ENCODE data around the gene IQGAP2.
"Not testable (repeated sequence)": the region's sequence is repeated elsewhere in the genome, so short reads cannot be mapped to it uniquely, and the experiment has no call there.

Gene IQGAP2

GRCh38 chr5:76517334-76517733, 114.2 kb downstream of the IQGAP2 start:
- peaks cover 12% of the 10 kb centered on the region for H3K36me3 Mint-ChIP-seq (ENCODE audit: low read depth)
- H3K4me1 Mint-ChIP-seq (ENCODE audit: low read depth): peaks cover 10% of the 10 kb centered on the region
- H3K4me3 Mint-ChIP-seq: no peak overlapping the region
- H3K9me3 Mint-ChIP-seq: peaks cover 3% of the 10 kb centered on the region
- no peak overlapping the region for H3K27ac Mint-ChIP-seq
- no peak for DNase-seq (ENCODE audit: low spot score)
- no peaks in the 10 kb centered on the region for H3K27me3 Mint-ChIP-seq (ENCODE audit: low read depth)

GRCh38 chr5:76518246-76518645, 115.2 kb downstream of the IQGAP2 start:
- not testable (repeated sequence) for H3K27ac Mint-ChIP-seq; H3K9me3 Mint-ChIP-seq; H3K27me3 Mint-ChIP-seq (ENCODE audit: low read depth); H3K4me3 Mint-ChIP-seq; DNase-seq (ENCODE audit: low spot score)
- Mint-ChIP-seq H3K4me1 (ENCODE audit: low read depth) (peaks cover 17% of the 10 kb centered on the region), H3K36me3 (ENCODE audit: low read depth) (peaks cover 16% of the 10 kb centered on the region)

GRCh38 chr5:76521240-76521758, 118.2 kb downstream of the IQGAP2 start:
- Mint-ChIP-seq H3K4me3 (peak overlapping the region; percentile 70), H3K36me3 (ENCODE audit: low read depth) (peaks cover 12% of the 10 kb centered on the region), H3K9me3 (peaks cover 3% of the 10 kb centered on the region), H3K27me3 (ENCODE audit: low read depth) (no peaks in the 10 kb centered on the region), H3K4me1 (ENCODE audit: low read depth) (peaks cover 32% of the 10 kb centered on the region), H3K27ac (peak overlapping the region; percentile 75)
- DNase-seq (ENCODE audit: low spot score): peak; percentile 16

GRCh38 chr5:76522103-76522935, 119.2 kb downstream of the IQGAP2 start:
- peaks cover 12% of the 10 kb centered on the region for H3K36me3 Mint-ChIP-seq (ENCODE audit: low read depth)
- DNase-seq (ENCODE audit: low spot score): no peak
- no peaks in the 10 kb centered on the region for H3K27me3 Mint-ChIP-seq (ENCODE audit: low read depth)
- H3K4me3 Mint-ChIP-seq: peak overlapping the region; percentile 21
- H3K9me3 Mint-ChIP-seq: peaks cover 3% of the 10 kb centered on the region
- H3K4me1 Mint-ChIP-seq (ENCODE audit: low read depth): peaks cover 40% of the 10 kb centered on the region
- peak overlapping the region; percentile 70 for H3K27ac Mint-ChIP-seq

GRCh38 chr5:76524101-76524835, 121.2 kb downstream of the IQGAP2 start:
- peaks cover 57% of the 10 kb centered on the region for H3K4me1 Mint-ChIP-seq (ENCODE audit: low read depth)
- H3K27ac Mint-ChIP-seq: no peak overlapping the region

GRCh38 chr5:76524868-76525267, 121.8 kb downstream of the IQGAP2 start:
- Mint-ChIP-seq H3K4me3 (no peak overlapping the region), H3K9me3 (no peaks in the 10 kb centered on the region), H3K4me1 (ENCODE audit: low read depth) (peaks cover 60% of the 10 kb centered on the region), H3K27ac (no peak overlapping the region), H3K36me3 (ENCODE audit: low read depth) (peaks cover 4% of the 10 kb centered on the region), H3K27me3 (ENCODE audit: low read depth) (no peaks in the 10 kb centered on the region)
- DNase-seq (ENCODE audit: low spot score): no peak

More at GRCh38 chr5:76524101-76524835, 121.2 kb downstream of the IQGAP2 start:
- Mint-ChIP-seq H3K9me3 (no peaks in the 10 kb centered on the region), H3K4me3 (no peak overlapping the region), H3K36me3 (ENCODE audit: low read depth) (peaks cover 4% of the 10 kb centered on the region), H3K27me3 (ENCODE audit: low read depth) (no peaks in the 10 kb centered on the region)
- no peak for DNase-seq (ENCODE audit: low spot score)

GRCh38 chr5:76525956-76526355, 122.9 kb downstream of the IQGAP2 start:
- no peaks in the 10 kb centered on the region for H3K9me3 Mint-ChIP-seq
- peaks cover 6% of the 10 kb centered on the region for H3K36me3 Mint-ChIP-seq (ENCODE audit: low read depth)
- no peak overlapping the region for H3K27ac Mint-ChIP-seq
- no peaks in the 10 kb centered on the region for H3K27me3 Mint-ChIP-seq (ENCODE audit: low read depth)
- no peak overlapping the region for H3K4me3 Mint-ChIP-seq
- peaks cover 61% of the 10 kb centered on the region for H3K4me1 Mint-ChIP-seq (ENCODE audit: low read depth)
- no peak for DNase-seq (ENCODE audit: low spot score)

GRCh38 chr5:76526950-76527583, 124.0 kb downstream of the IQGAP2 start:
- Mint-ChIP-seq H3K4me1 (ENCODE audit: low read depth) (peaks cover 58% of the 10 kb centered on the region), H3K4me3 (no peak overlapping the region), H3K36me3 (ENCODE audit: low read depth) (peaks cover 9% of the 10 kb centered on the region)

GRCh38 chr5:76527685-76528161, 124.6 kb downstream of the IQGAP2 start:
- peaks cover 4% of the 10 kb centered on the region for H3K9me3 Mint-ChIP-seq
- no peak overlapping the region for H3K27ac Mint-ChIP-seq
- H3K4me1 Mint-ChIP-seq (ENCODE audit: low read depth): peaks cover 52% of the 10 kb centered on the region
- no peak for DNase-seq (ENCODE audit: low spot score)
- H3K27me3 Mint-ChIP-seq (ENCODE audit: low read depth): no peaks in the 10 kb centered on the region
- H3K4me3 Mint-ChIP-seq: peak overlapping the region; percentile 9
- peaks cover 6% of the 10 kb centered on the region for H3K36me3 Mint-ChIP-seq (ENCODE audit: low read depth)

More at GRCh38 chr5:76526950-76527583, 124.0 kb downstream of the IQGAP2 start:
- H3K27me3 Mint-ChIP-seq (ENCODE audit: low read depth): no peaks in the 10 kb centered on the region
- H3K9me3 Mint-ChIP-seq: peaks cover 4% of the 10 kb centered on the region
- no peak for DNase-seq (ENCODE audit: low spot score)
- peak overlapping the region; percentile 18 for H3K27ac Mint-ChIP-seq

- no peak for DNase-seq (ENCODE audit: low spot score)
- H3K27ac Mint-ChIP-seq: peak overlapping the region; percentile 2
- no peak overlapping the region for H3K4me3 Mint-ChIP-seq
- H3K27me3 Mint-ChIP-seq (ENCODE audit: low read depth): no peaks in the 10 kb centered on the region
- peaks cover 9% of the 10 kb centered on the region for H3K36me3 Mint-ChIP-seq (ENCODE audit: low read depth)
- peaks cover 48% of the 10 kb centered on the region for H3K4me1 Mint-ChIP-seq (ENCODE audit: low read depth)
- peaks cover 4% of the 10 kb centered on the region for H3K9me3 Mint-ChIP-seq
These were observed 125.7 kb downstream of the IQGAP2 start for GRCh38 chr5:76528547-76529331.

- peaks cover 4% of the 10 kb centered on the region for H3K9me3 Mint-ChIP-seq
- no peak for DNase-seq (ENCODE audit: low spot score)
- peaks cover 42% of the 10 kb centered on the region for H3K4me1 Mint-ChIP-seq (ENCODE audit: low read depth)
- no peaks in the 10 kb centered on the region for H3K27me3 Mint-ChIP-seq (ENCODE audit: low read depth)
- H3K4me3 Mint-ChIP-seq: no peak overlapping the region
- peaks cover 9% of the 10 kb centered on the region for H3K36me3 Mint-ChIP-seq (ENCODE audit: low read depth)
- no peak overlapping the region for H3K27ac Mint-ChIP-seq
These were observed 126.6 kb downstream of the IQGAP2 start for GRCh38 chr5:76529464-76530344.

- peaks cover 31% of the 10 kb centered on the region for H3K4me1 Mint-ChIP-seq (ENCODE audit: low read depth)
These were observed 129.0 kb downstream of the IQGAP2 start for GRCh38 chr5:76532052-76532451.

More at GRCh38 chr5:76532052-76532451, 129.0 kb downstream of the IQGAP2 start:
- H3K27ac Mint-ChIP-seq: no peak overlapping the region
- no peak overlapping the region for H3K4me3 Mint-ChIP-seq
- peaks cover 4% of the 10 kb centered on the region for H3K9me3 Mint-ChIP-seq
- no peaks in the 10 kb centered on the region for H3K27me3 Mint-ChIP-seq (ENCODE audit: low read depth)
- no peak for DNase-seq (ENCODE audit: low spot score)
- H3K36me3 Mint-ChIP-seq (ENCODE audit: low read depth): peaks cover 15% of the 10 kb centered on the region

All from T-helper 2 cell treated with Interferon-gamma antibody and Interleukin-4, amounts not matched to agents 5 μg/mL and 100 μg/mL, for 36 hours (primary cell).